ENCODE results near the gene TPP2.

GRCh38 chr13:102572323-102572722, 24.5 kb upstream of the TPP2 start:
- TF ChIP-seq CTCF (IDR thresholded peaks at IDR 0.05) (no peak), POLR2AphosphoS5 (IDR thresholded peaks at IDR 0.05) (no peak), POLR2A (IDR thresholded peaks at IDR 0.05) (no peak), EP300 (IDR thresholded peaks at IDR 0.05) (no peak)

Data from suprapubic skin (tissue), 4 donors.